H1 (cell line): ENCODE data around the gene ODAD3. TPM values are rescaled to one million over a fixed set of nuclear protein-coding genes. Genes with fewer than 3 reads are reported as not detected.
"Not testable (repeated sequence)": the region's sequence is repeated elsewhere in the genome, so short reads cannot be mapped to it uniquely, and the experiment has no call there.

Source experiments
- CTCF ChIA-PET: fragments of 300-600 bp; sonication (Branson Sonifier 250); formaldehyde crosslinking; loops from one replicate; lab custom pipeline; 2021; ENCODE audit not compliant: partially characterized antibody; lab: Charles Lee
- POLR2A ChIA-PET: fragments of 300-600 bp; sonication (Branson Sonifier 250); formaldehyde crosslinking; loops from one replicate; lab custom pipeline; 2021; ENCODE audit warnings: inconsistent platforms; ENCODE audit not compliant: partially characterized antibody; lab: Charles Lee
- DNase-seq, 2 experiments: peaks; one replicate each; pipeline versions ENCODE4 v3.0.0 to v3.0.0-alpha.2; 2010 to 2022; ENCODE audit warnings: low spot score in 2 of 2, low read depth in 1 of 2, mixed read lengths in 1 of 2
- FAIRE-seq: peaks from 2 replicates; lab custom pipeline; 2011; peaks lifted over from hg19 to GRCh38; lab: Jason Lieb, UNC
- H2AFZ ChIP-seq: 2 replicates; pipeline ENCODE4 v1.8.1; 2012; ENCODE audit warnings: low read length, inconsistent platforms
- H2AK5ac ChIP-seq: 2 replicates; pipeline ENCODE4 v1.6.1; 2013; ENCODE audit warnings: low read depth, low read length
- H2BK120ac ChIP-seq: replicated peaks from 2 replicates; pipeline ENCODE3; 2013; ENCODE audit warnings: low read depth, low read length, inconsistent platforms
- H2BK12ac ChIP-seq: 2 replicates; pipeline ENCODE4 v1.6.1; 2013; ENCODE audit warnings: low read depth, low read length
- H2BK15ac ChIP-seq: 2 replicates; pipeline ENCODE4 v1.6.1; 2013; ENCODE audit warnings: low read length
- H2BK20ac ChIP-seq: 2 replicates; pipeline ENCODE4 v1.6.1; 2013; ENCODE audit warnings: low read length
- H2BK5ac ChIP-seq: 2 replicates; pipeline ENCODE4 v1.6.1; 2013; ENCODE audit warnings: low read depth, low read length
- H3K14ac ChIP-seq: 2 replicates; pipeline ENCODE4 v1.6.1; 2013; ENCODE audit warnings: inconsistent platforms; ENCODE audit not compliant: insufficient read length
- H3K18ac ChIP-seq: 2 replicates; pipeline ENCODE4 v1.6.1; 2013; ENCODE audit warnings: low read length; ENCODE audit errors: extremely low read depth
- H3K23ac ChIP-seq: 2 replicates; pipeline ENCODE4 v1.6.1; 2013; ENCODE audit warnings: inconsistent platforms; ENCODE audit not compliant: insufficient read length
- H3K23me2 ChIP-seq: 2 replicates; pipeline ENCODE4 v1.6.1; 2013; ENCODE audit warnings: low read depth, low read length
- H3K27ac ChIP-seq: 2 replicates; pipeline ENCODE4 v1.6.1; 2011; ENCODE audit warnings: low read depth, low read length, inconsistent platforms
- H3K27me3 ChIP-seq, 4 experiments: replicated peaks in 1 of 4; 1 replicate in 1 of 4; 2 replicates in 3 of 4; pipeline versions ENCODE4 v1.6.1 to v1.8.1; 2011 to 2013; ENCODE audit warnings: low read length in 3 of 4, mild to moderate bottlenecking in 3 of 4, inconsistent platforms in 2 of 4, mixed read lengths in 2 of 4, moderate library complexity in 1 of 4; ENCODE audit not compliant: control insufficient read depth in 3 of 4, insufficient read depth in 3 of 4; ENCODE audit errors: extremely low read depth in 1 of 4
- H3K36me3 ChIP-seq, 4 experiments: 2 replicates each; pipeline versions ENCODE4 v1.6.1 to v1.8.1; 2011 to 2013; ENCODE audit warnings: mild to moderate bottlenecking in 4 of 4, low read length in 3 of 4, moderate library complexity in 2 of 4, control low read depth in 1 of 4, inconsistent platforms in 1 of 4; ENCODE audit not compliant: insufficient read depth in 4 of 4, control insufficient read depth in 2 of 4
- H3K4ac ChIP-seq: replicated peaks from 2 replicates; pipeline ENCODE3; 2013; ENCODE audit warnings: low read length, low read depth, mixed read lengths, inconsistent platforms; ENCODE audit not compliant: insufficient read length
- H3K4me1 ChIP-seq, 4 experiments: replicated peaks in 1 of 4; 1 replicate in 1 of 4; 2 replicates in 3 of 4; pipeline versions ENCODE4 v1.6.1 to v1.8.1; 2011 to 2013; ENCODE audit warnings: low read length in 3 of 4, inconsistent platforms in 2 of 4, mixed read lengths in 1 of 4; ENCODE audit not compliant: insufficient read depth in 4 of 4, control insufficient read depth in 3 of 4
- H3K4me2 ChIP-seq, 2 experiments: 2 replicates each; pipeline versions ENCODE4 v1.6.1 to v1.8.1; 2011 to 2013; ENCODE audit warnings: low read depth in 2 of 2, low read length in 2 of 2, control low read depth in 1 of 2, inconsistent platforms in 1 of 2, mild to moderate bottlenecking in 1 of 2; ENCODE audit not compliant: insufficient read depth in 1 of 2
- H3K4me3 ChIP-seq, 4 experiments: fragments of 200-600, 300-600 bp in 1 of 4; sonication (generic), shearing (Covaris generic), sonication (Bioruptor Twin) in 1 of 4; 2 replicates each; pipeline versions ENCODE4 v1.5.1 to v1.8.1; 2011 to 2016; ENCODE audit warnings: low read length in 4 of 4, low read depth in 3 of 4, control low read depth in 2 of 4, inconsistent platforms in 2 of 4, mild to moderate bottlenecking in 2 of 4, mixed read lengths in 1 of 4, moderate library complexity in 1 of 4; ENCODE audit not compliant: insufficient read depth in 2 of 4; ENCODE audit errors: extremely low read depth in 1 of 4
- H3K56ac ChIP-seq: replicated peaks from 2 replicates; pipeline ENCODE3; 2013; ENCODE audit warnings: low read depth, mild to moderate bottlenecking, mixed read lengths, low read length, inconsistent platforms; ENCODE audit not compliant: insufficient read length
- H3K79me1 ChIP-seq: 2 replicates; pipeline ENCODE4 v1.6.1; 2013; ENCODE audit warnings: low read depth, low read length, control low read depth
- H3K79me2 ChIP-seq, 2 experiments: 2 replicates each; pipeline versions ENCODE4 v1.6.1 to v1.8.1; 2012 to 2013; ENCODE audit warnings: low read length in 2 of 2, mild to moderate bottlenecking in 2 of 2, inconsistent platforms in 1 of 2; ENCODE audit not compliant: insufficient read depth in 2 of 2, control insufficient read depth in 1 of 2
- H3K9ac ChIP-seq, 4 experiments: replicated peaks in 1 of 4; 1 replicate in 1 of 4; 2 replicates in 3 of 4; pipeline versions ENCODE4 v1.6.1 to v1.8.1; 2011 to 2013; ENCODE audit warnings: low read depth in 3 of 4, low read length in 3 of 4, control low read depth in 2 of 4, mild to moderate bottlenecking in 2 of 4, moderate library complexity in 2 of 4, inconsistent platforms in 1 of 4; ENCODE audit errors: extremely low read depth in 1 of 4
- H3K9me3 ChIP-seq, 2 experiments: 2 replicates each; pipeline versions ENCODE4 v1.6.1 to v1.8.1; 2012 to 2013; ENCODE audit warnings: mild to moderate bottlenecking in 2 of 2, moderate library complexity in 2 of 2, control low read depth in 1 of 2, inconsistent platforms in 1 of 2, low read depth in 1 of 2, low read length in 1 of 2, mixed read lengths in 1 of 2; ENCODE audit not compliant: insufficient read depth in 2 of 2
- H4K20me1 ChIP-seq, 2 experiments: replicated peaks in 1 of 2; 2 replicates each; pipeline versions ENCODE3 to v1.8.1; 2011 to 2013; ENCODE audit warnings: inconsistent platforms in 2 of 2, low read length in 2 of 2, mild to moderate bottlenecking in 1 of 2; ENCODE audit not compliant: insufficient read depth in 2 of 2, control insufficient read depth in 1 of 2
- H4K5ac ChIP-seq: 2 replicates; pipeline ENCODE4 v1.6.1; 2013; ENCODE audit warnings: low read length, low read depth, mixed read lengths, inconsistent platforms; ENCODE audit not compliant: insufficient read length
- H4K8ac ChIP-seq: 2 replicates; pipeline ENCODE4 v1.8.0; 2013; ENCODE audit warnings: mild to moderate bottlenecking, moderate library complexity, low read length, inconsistent platforms; ENCODE audit not compliant: insufficient read depth; ENCODE audit errors: extremely low read depth
- H4K91ac ChIP-seq: replicated peaks from 2 replicates; pipeline ENCODE3; 2013; ENCODE audit warnings: low read length, mixed read lengths, inconsistent platforms; ENCODE audit not compliant: insufficient read length
- WGBS, 2 experiments: shearing (Covaris generic) in 1 of 2; methylation state at CpG; one replicate each; pipeline versions ENCODE4 v1.1.6 to v1.1.7; 2013 to 2015; ENCODE audit warnings: low lambda C conversion rate in 2 of 2, mixed read lengths in 2 of 2, inconsistent platforms in 1 of 2, low coverage in 1 of 2, missing lambda C conversion rate in 1 of 2; ENCODE audit not compliant: insufficient replicate concordance in 2 of 2, insufficient coverage in 1 of 2, insufficient read length in 1 of 2; ENCODE audit errors: extremely low coverage in 1 of 2, missing lambda C conversion rate in 1 of 2; 5-methylcytosine and 5-hydroxymethylcytosine counted together
- polyA plus RNA-seq, 7 experiments: library from polyadenylated mRNA; depleted of rRNA in 3 of 7; stranded (reverse) in 5 of 7; unstranded in 2 of 7; fragments of >200 nt in 5 of 7; fragments of 200-250 nt in 2 of 7; gene quantifications; 1 replicate in 5 of 7; 2 replicates in 1 of 7; 4 replicates in 1 of 7; pipeline versions ENCODE4 v1.2.1 to v1.2.3, GENCODE V29; 2011 to 2013; ENCODE audit warnings: missing spikeins in 2 of 7, mixed read lengths in 2 of 7
- total RNA-seq: library from RNA; stranded (reverse); fragmentation: NEBNext Ultra II Directional; extraction: Animal tissue kit (Norgen Biotek cat#: 25700); gene quantifications from 2 replicates; pipeline ENCODE4 v1.2.1, GENCODE V29; 2021

Gene ODAD3
- total and polyA plus RNA-seq, 2 of the 8 experiments (the other 6 are each of a cell fraction or from before 2014, with no cell fraction given): 2.1 to 2.2 TPM

DNA sequence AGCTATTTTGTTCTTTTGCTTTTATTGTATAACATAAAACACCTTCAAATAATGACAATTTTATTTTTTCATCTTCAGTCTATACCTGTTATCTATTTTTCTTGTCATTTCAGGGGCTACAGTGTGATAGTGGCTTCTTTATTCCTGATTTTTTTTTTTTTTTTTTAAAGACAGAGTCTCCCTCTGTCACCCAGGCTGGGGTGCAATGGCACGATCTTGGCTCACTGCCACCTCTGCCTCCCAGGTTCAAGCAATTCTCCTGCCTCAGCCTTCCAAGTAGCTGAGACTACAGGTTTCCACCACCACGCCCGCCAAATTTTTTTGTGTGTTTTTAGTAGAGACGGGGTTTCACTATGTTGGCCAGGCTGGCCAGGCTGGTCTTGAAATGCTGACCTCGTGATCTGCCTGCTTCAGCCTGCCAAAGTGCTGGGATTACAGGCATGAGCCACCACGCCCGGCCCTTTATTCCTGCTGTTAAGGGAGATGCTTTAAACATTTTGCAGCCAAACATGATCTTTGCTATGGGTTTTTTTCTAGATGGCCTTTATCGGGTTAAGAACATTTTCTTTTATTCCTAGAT is 33.4 kb upstream of the ODAD3 start:
- peaks cover 4 to 15% (median 10%) of the 10 kb centered on the region in 4 experiments; a peak in 6 of 7 replicates for H3K4me1 ChIP-seq
- not testable (repeated sequence) for H4K8ac ChIP-seq, H3K4ac ChIP-seq, H3K27me3 ChIP-seq, H3K23me2 ChIP-seq, H4K91ac ChIP-seq, H3K27ac ChIP-seq, H3K4me3 ChIP-seq, H3K9me3 ChIP-seq, H2AK5ac ChIP-seq, H3K79me1 ChIP-seq, H3K36me3 ChIP-seq, H3K9ac ChIP-seq, H3K14ac ChIP-seq, FAIRE-seq, H3K4me2 ChIP-seq, H2BK5ac ChIP-seq, H2BK12ac ChIP-seq, H3K56ac ChIP-seq, H2BK20ac ChIP-seq, H3K79me2 ChIP-seq, H3K23ac ChIP-seq, H4K5ac ChIP-seq, H2BK120ac ChIP-seq, DNase-seq, H3K18ac ChIP-seq, H2AFZ ChIP-seq, H4K20me1 ChIP-seq, H2BK15ac ChIP-seq
- CTCF ChIA-PET: interaction anchor here (0.7 to 3.4 kb wide), 7 partner anchors 10 to 229 kb away, joined by 3 to 17 read pairs (median 4); partner anchors contain the start of genes ODAD3 and PRKCSH
- POLR2A ChIA-PET: interaction anchor here (1.3 to 1.7 kb wide), 2 partner anchors 13 to 83 kb away, joined by 3 read pairs; no protein-coding TSS in a partner anchor
- 92% methylated on average over 7 of the region's 8 CpGs; no CpG with 5 or more reads in 1 of the 2 experiments for WGBS, 2 experiments
